T-helper 22 cell (primary cell): ENCODE data around the gene ZC3HAV1.

Experiments used
- DNase-seq: peaks from one replicate; pipeline ENCODE4 v3.0.0-alpha.2; 2020; ENCODE audit warnings: low read depth

Gene ZC3HAV1

DNA sequence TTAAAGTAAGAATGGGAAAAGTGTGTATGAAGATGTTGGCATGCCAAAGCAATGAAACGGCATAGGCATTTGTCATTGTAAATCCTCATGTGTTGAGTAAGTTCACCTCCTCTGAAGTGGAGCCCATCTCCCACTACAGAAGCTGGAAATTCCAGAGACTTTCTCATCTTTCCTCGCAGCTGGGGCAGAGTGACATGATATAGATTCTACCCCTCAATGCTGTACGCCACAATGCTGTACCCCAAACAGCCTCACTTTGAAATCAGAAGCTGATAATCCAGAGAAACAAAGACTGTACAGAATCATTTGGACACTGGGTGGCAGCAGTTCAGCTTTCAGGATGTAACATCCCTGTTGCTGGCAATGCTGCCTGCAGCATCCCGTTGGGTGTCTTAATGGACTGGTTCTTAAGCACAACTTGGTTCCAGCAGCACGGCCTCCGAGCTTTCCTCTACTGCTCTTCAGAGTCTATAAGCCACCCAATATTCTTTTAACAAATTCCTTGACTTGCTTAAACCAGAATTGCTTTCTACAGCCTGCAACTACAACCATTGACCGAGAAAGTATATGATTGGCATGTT lies 92.5 kb downstream of the ZC3HAV1 start:
- peak; percentile 9 for DNase-seq

DNA sequence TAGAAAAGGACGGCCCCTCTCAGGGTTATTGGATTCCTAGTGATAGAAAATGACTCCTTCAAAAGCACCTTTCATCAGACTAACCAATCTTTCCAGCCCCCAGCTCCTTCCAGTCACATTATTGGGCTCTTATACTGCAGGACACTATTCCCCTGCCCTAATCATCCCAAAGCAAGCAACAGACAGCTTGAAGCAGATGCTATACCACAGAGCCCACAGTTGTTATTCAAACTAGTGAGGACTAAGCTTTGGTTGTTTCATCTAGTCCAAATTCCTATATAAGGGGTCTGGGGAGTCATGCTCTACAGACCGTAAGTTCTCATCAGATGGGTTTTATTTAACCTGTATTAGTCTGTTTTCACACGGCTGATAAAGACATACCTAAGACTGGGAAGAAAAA lies 98.1 kb downstream of the ZC3HAV1 start:
- DNase-seq, result no peak

DNA sequence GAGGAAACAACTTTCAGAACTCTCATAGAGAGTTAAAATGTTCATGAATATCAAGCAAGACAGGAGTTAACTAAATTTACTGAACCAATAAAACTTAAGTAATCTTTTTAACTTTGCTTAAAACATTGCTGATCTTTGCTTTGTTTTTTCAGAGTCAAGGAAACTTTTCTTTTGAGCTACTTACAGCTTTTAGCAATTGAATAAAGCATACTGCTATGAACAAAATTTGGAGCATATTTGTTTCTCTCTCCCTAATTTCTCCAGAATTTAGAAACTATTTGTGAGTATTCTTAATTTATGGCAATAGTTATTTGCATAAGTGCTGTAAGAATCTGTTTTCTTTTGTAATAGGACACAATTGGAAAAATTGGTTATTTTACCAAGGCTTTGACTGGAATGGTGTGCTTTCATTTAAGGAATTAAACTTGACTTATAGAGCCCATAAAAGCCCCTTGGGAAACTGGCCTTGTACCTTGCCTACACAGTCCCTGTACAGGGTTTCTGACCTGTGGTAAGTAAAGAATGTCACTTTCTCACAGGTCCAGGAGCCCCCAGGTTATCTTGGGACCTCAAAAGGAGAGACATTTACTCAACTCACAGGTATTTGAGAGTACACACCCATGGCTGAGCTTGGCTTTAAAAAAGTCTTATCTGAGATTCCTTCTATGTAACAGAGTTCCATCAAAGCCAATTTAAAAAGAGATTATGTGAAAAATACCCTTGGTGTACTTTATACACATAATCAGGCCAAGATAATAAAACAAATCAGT lies 105.0 kb downstream of the ZC3HAV1 start:
- DNase-seq, result no peak

DNA sequence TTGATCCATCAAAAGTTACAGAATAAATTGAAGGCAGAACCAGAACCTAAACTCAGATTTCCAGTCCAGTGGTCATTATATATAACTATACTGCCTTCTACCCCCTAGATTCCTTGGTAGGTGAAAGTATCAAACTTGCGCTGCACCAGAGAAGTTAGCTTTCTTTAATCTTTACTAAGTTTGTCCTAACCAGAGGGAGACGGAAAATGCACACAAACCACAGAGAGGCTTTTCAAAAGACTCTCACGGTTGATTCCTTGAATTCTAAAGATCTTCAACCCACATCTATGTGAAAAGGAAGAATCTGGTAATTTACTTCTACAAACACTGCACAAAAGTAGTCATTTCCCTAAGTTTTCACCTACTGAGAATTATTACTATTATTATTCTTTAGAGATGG lies 110.1 kb downstream of the ZC3HAV1 start:
- DNase-seq, result no peak
